ENCODE results near the gene TMOD2. TPM values are rescaled to one million over a fixed set of nuclear protein-coding genes. Genes with fewer than 3 reads are reported as not detected.

The TMOD2 gene
- total RNA-seq, 4 donors from 2014 or later, result 1.8 to 6.8 (median 5.3) TPM

- H3K9me3 ChIP-seq, result no peaks in the 10 kb centered on the region
- peaks cover 0 to 12% (median 0%) of the 10 kb centered on the region in 4 donors for H3K4me1 ChIP-seq
- DNase-seq, result peak; percentile 48
- H3K36me3 ChIP-seq, result no peaks in the 10 kb centered on the region
- no peak overlapping the region for H3K27ac ChIP-seq
- WGBS, 2 donors (ENCODE audit: low coverage in 1 of 2), result 27 to 37% methylated on average over 5 to 11 of the region's 11 CpGs
- TF ChIP-seq CTCF (IDR thresholded peaks at IDR 0.05) (peak; percentile 71 to 87 (median 76)), EP300 (IDR thresholded peaks at IDR 0.05; ENCODE audit: low read depth) (no peak), POLR2AphosphoS5 (IDR thresholded peaks at IDR 0.05) (no peak), POLR2A (IDR thresholded peaks at IDR 0.05) (no peak)
- in situ Hi-C loops (cut with MboI; ENCODE audit: low pct_ligation_motif_present in 1 of 4, low pct_unique_long_range_greater_than_20kb in 1 of 4, low sequenced_read_pairs in 3 of 4) (loop anchor here in 3 of 4 donors (5.0 to 10.0 kb wide), 3 partner anchors 121 to 134 kb away; no protein-coding TSS in a partner anchor), intact Hi-C loops (cut with DNase I; ENCODE audit: low total_unique reads) (loop anchor here (2.0 kb wide), 1 partner anchor 129 kb away; no protein-coding TSS in a partner anchor)
- no peak overlapping the region for H3K4me3 ChIP-seq
- no peaks in the 10 kb centered on the region for H3K27me3 ChIP-seq
Measured at GRCh38 chr15:51775967-51776816, 24.8 kb downstream of the TMOD2 start.

GRCh38 chr15:51776952-51777569 is 25.7 kb downstream of the TMOD2 start:
- Histone ChIP-seq H3K36me3 (no peaks in the 10 kb centered on the region), H3K27ac (no peak overlapping the region), H3K4me1 (peaks cover 0 to 12% (median 0%) of the 10 kb centered on the region in 4 donors), H3K27me3 (no peaks in the 10 kb centered on the region), H3K9me3 (no peaks in the 10 kb centered on the region), H3K4me3 (no peak overlapping the region)
- in situ Hi-C loops (cut with MboI; ENCODE audit: low pct_ligation_motif_present in 1 of 4, low pct_unique_long_range_greater_than_20kb in 1 of 4, low sequenced_read_pairs in 3 of 4), result loop anchor here in 3 of 4 donors (5.0 to 10.0 kb wide), 3 partner anchors 122 to 135 kb away; no protein-coding TSS in a partner anchor
- intact Hi-C loops (cut with DNase I; ENCODE audit: low total_unique reads), result loop anchor here (2.0 kb wide), 1 partner anchor 130 kb away; no protein-coding TSS in a partner anchor
- DNase-seq, result peak; percentile 69
- WGBS, 2 donors (ENCODE audit: low coverage in 1 of 2), result 47 to 59% methylated on average over 4 to 6 of the region's 6 CpGs
- no peak for TF ChIP-seq EP300 (IDR thresholded peaks at IDR 0.05; ENCODE audit: low read depth)
- no peak for TF ChIP-seq POLR2AphosphoS5 (IDR thresholded peaks at IDR 0.05)
- TF ChIP-seq CTCF (IDR thresholded peaks at IDR 0.05), result peak; percentile 62 to 75 (median 70)
- no peak for TF ChIP-seq POLR2A (IDR thresholded peaks at IDR 0.05)

- Histone ChIP-seq H3K4me3 (no peak overlapping the region), H3K27me3 (no peaks in the 10 kb centered on the region), H3K9me3 (no peaks in the 10 kb centered on the region), H3K27ac (no peak overlapping the region), H3K4me1 (peaks cover 0 to 12% (median 0%) of the 10 kb centered on the region in 4 donors), H3K36me3 (peaks cover 0 to 5% (median 0%) of the 10 kb centered on the region in 4 donors)
- in situ Hi-C loops (cut with MboI; ENCODE audit: low pct_ligation_motif_present in 1 of 4, low pct_unique_long_range_greater_than_20kb in 1 of 4, low sequenced_read_pairs in 3 of 4), result loop anchor here in 1 of 4 donors (5.0 kb wide), 1 partner anchor 128 kb away; no protein-coding TSS in a partner anchor
- WGBS, 2 donors (ENCODE audit: low coverage in 1 of 2), result 86 to 97% methylated on average over 1 of the region's 1 CpG
- TF ChIP-seq POLR2A (IDR thresholded peaks at IDR 0.05), result no peak
- no peak for TF ChIP-seq EP300 (IDR thresholded peaks at IDR 0.05; ENCODE audit: low read depth)
- intact Hi-C loops (cut with DNase I; ENCODE audit: low total_unique reads), result no loop called here
- no peak for DNase-seq
Measured at GRCh38 chr15:51780636-51781035, 29.2 kb downstream of the TMOD2 start.

DNA sequence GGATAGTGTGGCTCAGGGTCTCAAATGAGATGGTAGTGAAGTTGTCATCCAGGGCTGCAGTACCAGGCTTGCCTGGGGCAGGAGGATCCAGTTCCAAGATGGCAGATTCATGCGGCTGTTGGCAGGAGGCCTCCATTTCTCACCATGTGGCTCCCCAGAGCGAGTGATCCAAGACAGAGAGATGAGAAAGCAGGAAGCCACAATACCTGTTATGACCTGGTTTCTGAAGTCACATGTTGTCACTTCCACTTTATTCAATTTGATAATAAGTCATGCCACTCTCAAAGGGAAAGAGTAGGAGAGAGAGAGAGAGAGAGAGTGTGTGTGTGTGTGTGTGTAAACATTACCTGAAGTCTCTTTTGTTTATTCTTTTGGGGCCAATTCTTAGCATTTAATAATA is 30.1 kb downstream of the TMOD2 start:
- Histone ChIP-seq H3K4me3 (no peak overlapping the region), H3K9me3 (no peaks in the 10 kb centered on the region), H3K36me3 (peaks cover 0 to 7% (median 0%) of the 10 kb centered on the region in 4 donors), H3K27me3 (no peaks in the 10 kb centered on the region), H3K4me1 (peaks cover 0 to 5% (median 0%) of the 10 kb centered on the region in 4 donors), H3K27ac (no peak overlapping the region)
- no peak for DNase-seq
- in situ Hi-C loops (cut with MboI; ENCODE audit: low pct_ligation_motif_present in 1 of 4, low pct_unique_long_range_greater_than_20kb in 1 of 4, low sequenced_read_pairs in 3 of 4), result loop anchor here in 1 of 4 donors (5.0 kb wide), 1 partner anchor 129 kb away; no protein-coding TSS in a partner anchor
- WGBS, 2 donors (ENCODE audit: low coverage in 1 of 2), result 100% methylated on average over 2 of the region's 2 CpGs; no CpG with 5 or more reads in 1 of the 2 donors
- intact Hi-C loops (cut with DNase I; ENCODE audit: low total_unique reads), result no loop called here
- TF ChIP-seq CTCF (IDR thresholded peaks at IDR 0.05), result no peak
- TF ChIP-seq POLR2AphosphoS5 (IDR thresholded peaks at IDR 0.05), result no peak
- no peak for TF ChIP-seq EP300 (IDR thresholded peaks at IDR 0.05; ENCODE audit: low read depth)
- TF ChIP-seq POLR2A (IDR thresholded peaks at IDR 0.05), result no peak

Measured in transverse colon (tissue), 4 donors.